CD4-positive, alpha-beta T cell treated with Interleukin-4 for 4 hours (primary cell): ENCODE results near the gene GP1BB.

ENCODE experiments used
- DNase-seq: peaks from one replicate; pipeline ENCODE4 v3.0.0-alpha.2; 2020

The GP1BB gene

DNA sequence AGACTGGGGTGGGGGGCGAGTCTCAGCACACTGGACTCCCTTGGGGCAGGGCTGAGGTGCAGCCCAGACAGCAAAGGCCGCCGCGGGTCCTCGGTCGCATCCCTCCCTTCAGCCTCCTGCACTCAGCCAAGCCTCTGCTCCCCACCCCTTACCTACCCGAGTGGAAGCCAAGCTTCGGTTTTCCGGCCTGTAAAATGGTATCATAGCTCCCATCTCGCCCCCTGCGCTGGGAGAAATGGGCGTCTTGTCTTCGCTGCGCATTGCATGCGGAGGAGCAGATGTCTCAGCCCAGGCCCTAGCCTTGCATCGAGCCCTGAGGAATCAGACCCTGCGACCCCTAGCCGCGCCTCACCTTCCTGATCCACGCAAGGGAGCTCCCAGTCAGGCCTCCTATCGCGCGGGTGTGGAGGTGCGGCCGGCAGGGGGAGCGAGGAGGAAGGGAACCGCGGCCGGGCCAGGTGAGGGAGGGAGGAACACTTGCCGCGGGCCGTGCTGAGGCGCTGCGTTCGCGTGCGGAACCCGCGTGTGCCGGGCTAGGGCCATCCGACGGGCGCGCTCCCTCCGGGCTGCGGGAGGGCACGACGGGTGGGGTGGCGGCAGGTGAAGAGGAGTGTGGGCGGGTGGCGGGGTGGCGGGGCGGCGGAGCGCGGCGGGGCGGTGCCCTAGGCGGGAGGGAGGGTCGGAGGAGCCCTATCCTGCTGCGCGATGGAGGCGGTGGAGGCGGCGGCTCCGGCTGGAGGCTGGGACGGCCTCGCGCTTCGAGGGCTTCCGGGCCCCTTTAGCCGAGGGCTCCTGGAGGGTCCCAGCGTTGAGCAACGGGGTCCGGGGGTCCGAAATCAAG is 33.2 kb downstream of the GP1BB start:
- peak; percentile 59 for DNase-seq

GRCh38 chr22:19757140-19757984 is 34.0 kb downstream of the GP1BB start:
- no peak for DNase-seq

DNA sequence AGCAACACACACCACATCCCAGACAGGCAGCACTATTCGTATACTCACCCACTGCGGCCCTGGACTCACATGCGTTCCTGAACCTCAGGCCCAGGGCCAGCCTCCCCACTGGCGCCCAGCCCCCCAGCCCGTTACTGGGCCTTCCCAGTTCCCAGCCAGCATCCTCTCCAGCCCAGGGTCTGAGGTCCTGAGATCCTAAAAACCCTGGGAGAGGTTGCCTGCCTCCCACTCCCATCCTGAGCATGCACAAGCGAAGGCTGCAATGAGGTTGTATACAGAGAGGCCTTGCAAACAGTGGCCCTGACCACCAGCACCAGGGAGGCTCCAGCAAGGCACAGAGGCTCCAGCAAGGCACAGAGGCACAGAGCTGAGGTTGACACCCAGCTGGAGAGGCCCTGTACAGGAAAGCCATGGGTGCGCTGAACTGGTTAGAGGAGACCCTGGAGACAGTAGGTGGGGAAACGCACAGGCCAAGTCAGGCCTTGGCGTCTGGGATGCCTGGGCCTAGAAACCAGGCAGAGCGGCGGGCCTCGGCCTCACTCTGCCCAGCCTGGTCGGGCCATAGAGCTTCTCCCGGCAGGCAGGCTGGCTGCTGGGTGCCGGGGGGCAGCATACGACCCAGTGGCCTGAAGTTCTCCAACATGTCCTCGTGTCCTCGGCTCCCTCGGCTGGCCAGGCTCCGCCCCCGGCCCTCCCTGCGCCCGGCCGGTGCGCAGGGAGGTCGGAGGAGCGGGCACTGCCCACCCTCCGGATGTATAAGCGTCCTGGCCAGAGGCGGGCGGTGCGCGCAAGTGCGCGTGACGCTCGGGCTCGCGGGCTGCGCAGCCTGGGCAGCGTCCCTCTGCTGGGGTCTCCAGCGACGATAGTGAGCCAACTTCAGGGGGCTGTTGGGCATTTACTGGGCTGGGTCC is 34.9 kb downstream of the GP1BB start:
- DNase-seq = no peak

GRCh38 chr22:19758896-19759426 is 35.6 kb downstream of the GP1BB start:
- DNase-seq = no peak

DNA sequence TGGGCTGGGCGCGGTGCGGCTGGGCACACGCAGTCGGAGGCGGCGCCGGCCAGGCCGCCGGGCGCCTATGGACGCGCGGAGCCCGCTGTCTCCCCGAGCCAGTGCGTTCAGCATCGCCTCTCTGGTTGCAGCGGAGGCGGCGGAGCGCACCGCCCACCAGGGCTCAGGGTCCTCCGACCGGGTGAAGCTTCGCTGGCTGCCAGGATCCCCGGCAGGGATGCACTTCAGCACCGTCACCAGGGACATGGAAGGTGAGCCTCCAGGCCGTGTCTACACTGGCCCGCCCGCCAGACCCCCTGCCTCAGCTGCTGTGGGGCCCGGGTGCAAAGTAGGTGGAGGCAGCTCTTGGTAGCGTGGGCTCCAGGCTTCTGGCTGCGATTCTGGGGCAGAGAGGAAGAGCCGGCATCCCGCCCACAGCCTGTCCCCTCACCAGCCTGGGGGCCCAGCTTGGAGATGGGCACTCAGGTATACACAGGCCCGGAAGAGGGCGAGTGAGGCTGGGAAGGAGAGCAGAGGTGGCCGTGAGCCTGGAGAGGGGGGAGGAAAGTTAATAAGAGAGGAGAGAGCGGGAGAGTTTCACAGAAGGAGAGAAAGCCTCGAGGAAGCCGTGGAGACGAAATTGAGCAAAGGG is 36.2 kb downstream of the GP1BB start:
- no peak for DNase-seq

- no peak for DNase-seq
Measured at GRCh38 chr22:19760058-19760950, 37.0 kb downstream of the GP1BB start, which contains the start of gene TBX1. TSS of gene TBX1 (plus strand) at chr22:19760778. CDS start at chr22:19760844, 66 bp downstream.

DNA sequence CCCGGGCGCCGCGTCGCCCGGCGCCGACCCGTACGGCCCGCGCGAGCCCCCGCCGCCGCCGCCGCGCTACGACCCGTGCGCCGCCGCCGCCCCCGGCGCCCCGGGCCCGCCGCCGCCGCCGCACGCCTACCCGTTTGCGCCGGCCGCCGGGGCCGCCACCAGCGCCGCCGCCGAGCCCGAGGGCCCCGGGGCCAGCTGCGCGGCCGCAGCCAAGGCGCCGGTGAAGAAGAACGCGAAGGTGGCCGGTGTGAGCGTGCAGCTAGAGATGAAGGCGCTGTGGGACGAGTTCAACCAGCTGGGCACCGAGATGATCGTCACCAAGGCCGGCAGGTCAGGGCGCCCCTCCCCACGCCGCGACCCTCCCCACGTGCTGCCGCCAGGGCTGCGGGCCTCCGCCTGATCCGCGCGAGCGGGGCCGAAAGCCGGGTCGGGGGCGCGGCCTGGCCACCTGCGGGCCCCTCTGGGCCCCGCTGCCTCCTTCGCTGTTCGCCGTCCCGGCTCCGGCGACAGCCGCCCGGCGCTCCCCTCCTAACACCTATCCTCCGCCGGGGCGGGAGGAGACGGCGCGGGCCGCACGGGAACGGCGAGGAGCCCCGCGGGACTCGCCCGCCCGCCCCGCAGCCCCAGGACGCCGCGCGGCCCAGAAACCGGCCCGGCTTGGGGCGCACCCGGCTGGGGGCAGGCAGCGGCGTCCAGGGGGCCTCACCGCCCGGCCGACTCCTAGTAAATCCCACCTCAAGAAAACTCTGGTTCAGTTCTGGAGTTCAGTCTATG is 37.8 kb downstream of the GP1BB start:
- DNase-seq = no peak

DNA sequence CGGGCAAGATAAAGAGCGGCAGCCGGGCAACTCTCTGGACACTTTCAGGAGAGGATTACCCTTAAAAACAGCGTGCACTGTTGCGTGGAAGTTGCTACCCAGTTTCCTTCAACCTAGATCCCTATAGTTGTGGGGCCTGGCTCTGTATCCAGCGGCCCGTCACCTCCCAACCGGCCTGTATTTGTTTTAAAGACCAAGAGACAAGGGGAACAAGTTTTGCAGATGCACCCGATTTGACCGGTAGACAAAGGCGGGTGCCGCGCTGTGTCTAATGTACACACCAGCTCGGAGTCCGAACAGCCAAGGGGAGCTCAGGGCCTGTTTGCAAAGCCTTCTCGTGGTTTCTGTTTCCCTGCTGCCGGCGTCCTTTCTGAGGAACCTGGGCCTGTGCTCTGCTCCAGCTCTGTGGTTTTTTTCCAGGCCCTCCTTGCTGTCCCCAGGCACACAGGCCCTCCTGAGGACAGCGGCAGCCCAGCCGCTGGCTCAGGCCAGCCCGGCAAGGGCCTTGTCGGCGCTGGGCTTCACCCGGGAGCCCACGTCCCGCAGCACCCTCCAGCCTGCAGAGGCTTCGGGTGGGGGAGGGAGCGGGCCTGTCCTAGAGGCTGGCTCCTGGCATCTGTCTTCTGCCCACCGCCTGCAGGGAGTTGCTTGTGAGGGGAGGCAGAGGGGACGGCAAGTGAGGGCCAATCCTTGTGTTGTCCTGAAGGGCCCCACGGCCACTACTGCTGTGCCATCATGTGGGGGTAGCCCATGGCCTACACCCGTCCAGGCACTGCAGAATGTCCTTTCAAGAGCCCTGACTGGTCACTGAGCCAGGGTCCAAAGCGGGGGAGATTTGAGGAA is 38.6 kb downstream of the GP1BB start:
- no peak for DNase-seq

- no peak for DNase-seq
Measured at GRCh38 chr22:19762568-19763457, 39.5 kb downstream of the GP1BB start.

- DNase-seq = no peak
Measured at GRCh38 chr22:19763458-19764298, 40.3 kb downstream of the GP1BB start.

DNA sequence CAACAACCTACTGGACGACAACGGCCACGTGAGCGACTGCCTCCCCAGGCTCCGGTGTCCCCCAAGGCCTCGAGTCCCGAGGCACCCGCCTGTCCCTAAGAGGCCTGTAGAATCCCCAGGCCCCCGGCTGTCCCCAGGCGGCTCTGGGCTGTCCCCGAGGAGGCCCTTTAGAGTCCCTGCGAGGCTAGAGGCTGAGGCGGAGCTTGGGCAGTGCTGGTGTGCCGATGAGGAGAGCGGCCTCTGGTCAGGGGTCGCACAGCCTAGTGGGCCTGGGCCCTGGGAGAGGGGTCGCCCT is 40.9 kb downstream of the GP1BB start:
- no peak for DNase-seq

GRCh38 chr22:19764636-19765476 is 41.5 kb downstream of the GP1BB start:
- no peak for DNase-seq

- no peak for DNase-seq
Measured at GRCh38 chr22:19765477-19766239, 42.3 kb downstream of the GP1BB start.

DNA sequence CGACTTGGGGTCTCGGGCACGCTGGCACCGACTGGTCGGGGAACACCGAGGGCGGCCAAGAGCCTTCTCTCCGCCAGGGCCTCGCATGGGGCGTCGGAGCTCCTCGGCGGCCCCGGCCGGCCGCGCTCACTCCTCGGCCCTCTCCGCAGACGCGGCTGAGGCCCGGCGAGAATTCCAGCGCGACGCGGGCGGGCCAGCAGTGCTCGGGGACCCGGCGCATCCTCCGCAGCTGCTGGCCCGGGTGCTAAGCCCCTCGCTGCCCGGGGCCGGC is 42.8 kb downstream of the GP1BB start:
- no peak for DNase-seq

- peak; percentile 22 for DNase-seq
Measured at GRCh38 chr22:19766511-19767426, 43.4 kb downstream of the GP1BB start.
